HuH-7 (cell line): ENCODE results near the gene RHBG.
"Not testable (repeated sequence)": the region's sequence is repeated elsewhere in the genome, so short reads cannot be mapped to it uniquely, and the experiment has no call there.

Source experiments
- DNase-seq: peaks from one replicate; pipeline ENCODE4 v3.0.0; 2011; ENCODE audit warnings: low spot score

RHBG gene

DNA sequence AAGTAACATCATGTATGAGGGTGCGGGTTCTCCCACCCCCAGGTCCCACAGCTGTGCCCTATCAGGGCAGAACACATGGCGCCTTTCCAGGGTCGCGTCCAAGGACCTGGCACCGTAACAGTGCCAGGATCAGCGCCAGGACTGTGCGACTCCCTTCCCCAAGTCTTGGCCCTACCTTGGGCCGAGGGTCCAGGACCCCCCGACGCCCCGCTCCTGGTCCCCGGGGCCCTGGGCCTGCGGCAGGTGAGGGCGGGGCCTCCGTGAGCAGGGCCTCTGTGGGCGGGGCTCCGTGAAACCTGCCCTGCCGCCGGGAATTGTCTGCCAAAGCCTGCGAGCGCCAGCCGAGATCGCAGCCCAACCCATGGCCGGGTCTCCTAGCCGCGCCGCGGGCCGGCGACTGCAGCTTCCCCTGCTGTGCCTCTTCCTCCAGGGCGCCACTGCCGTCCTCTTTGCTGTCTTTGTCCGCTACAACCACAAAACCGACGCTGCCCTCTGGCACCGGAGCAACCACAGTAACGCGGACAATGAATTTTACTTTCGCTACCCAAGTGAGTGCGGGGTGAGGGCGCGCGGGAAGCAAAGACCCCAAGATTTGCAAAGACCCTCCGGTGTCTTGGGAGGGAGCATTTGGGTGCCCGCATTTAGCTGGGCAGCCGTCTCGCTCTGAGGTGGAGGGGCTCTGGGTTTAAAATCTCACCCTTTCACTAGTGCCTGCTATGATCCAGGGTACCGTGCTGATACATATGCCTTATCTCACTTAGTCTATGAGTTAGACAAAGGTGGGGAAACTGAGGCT is at the start of gene RHBG:
Gene RHBG (plus strand): TSS at position 323 of the 796 bp plus-strand sequence. CDS start 39 bp downstream, at position 362.
- DNase-seq, result no peak

GRCh38 chr1:156319664-156320063 is 49.3 kb upstream of the RHBG start:
- DNase-seq, result peak; percentile 40

DNA sequence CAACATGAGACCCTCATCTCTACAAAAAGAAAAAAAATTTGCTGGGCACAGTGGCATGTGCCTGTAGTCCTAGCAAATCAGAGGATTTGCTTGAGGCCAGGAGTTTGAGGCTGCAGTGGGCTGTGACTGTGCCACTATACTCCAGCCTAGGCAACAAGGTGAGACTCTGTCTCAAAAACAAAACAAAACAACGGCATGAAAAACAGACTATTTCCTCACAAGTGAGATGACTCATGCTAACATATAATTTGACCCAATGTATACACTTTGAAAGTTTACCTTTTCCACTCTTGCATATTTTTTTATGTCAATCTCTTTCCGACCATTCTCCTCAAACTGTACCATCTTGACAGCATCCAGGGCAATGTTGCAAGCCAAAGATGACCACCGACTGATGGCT is 48.5 kb upstream of the RHBG start:
- no peak for DNase-seq

GRCh38 chr1:156323179-156323578 is 45.8 kb upstream of the RHBG start:
- DNase-seq, result not testable (repeated sequence)

GRCh38 chr1:156336242-156336641 is 32.8 kb upstream of the RHBG start:
- peak; percentile 25 for DNase-seq

- DNase-seq, result no peak
Measured at GRCh38 chr1:156337052-156337887, 31.7 kb upstream of the RHBG start.

GRCh38 chr1:156337888-156338179 is 31.2 kb upstream of the RHBG start:
- no peak for DNase-seq

- DNase-seq, result peak; percentile 99
Measured at GRCh38 chr1:156338180-156338976, 30.6 kb upstream of the RHBG start, which contains the start of the genes CCT3 and TSACC. Gene CCT3 (minus strand): TSS chr1:156338292. CDS start chr1:156338184, 108 bp downstream. Gene TSACC (plus strand): TSS chr1:156338526. CDS start chr1:156339758, 1,232 bp downstream.

DNA sequence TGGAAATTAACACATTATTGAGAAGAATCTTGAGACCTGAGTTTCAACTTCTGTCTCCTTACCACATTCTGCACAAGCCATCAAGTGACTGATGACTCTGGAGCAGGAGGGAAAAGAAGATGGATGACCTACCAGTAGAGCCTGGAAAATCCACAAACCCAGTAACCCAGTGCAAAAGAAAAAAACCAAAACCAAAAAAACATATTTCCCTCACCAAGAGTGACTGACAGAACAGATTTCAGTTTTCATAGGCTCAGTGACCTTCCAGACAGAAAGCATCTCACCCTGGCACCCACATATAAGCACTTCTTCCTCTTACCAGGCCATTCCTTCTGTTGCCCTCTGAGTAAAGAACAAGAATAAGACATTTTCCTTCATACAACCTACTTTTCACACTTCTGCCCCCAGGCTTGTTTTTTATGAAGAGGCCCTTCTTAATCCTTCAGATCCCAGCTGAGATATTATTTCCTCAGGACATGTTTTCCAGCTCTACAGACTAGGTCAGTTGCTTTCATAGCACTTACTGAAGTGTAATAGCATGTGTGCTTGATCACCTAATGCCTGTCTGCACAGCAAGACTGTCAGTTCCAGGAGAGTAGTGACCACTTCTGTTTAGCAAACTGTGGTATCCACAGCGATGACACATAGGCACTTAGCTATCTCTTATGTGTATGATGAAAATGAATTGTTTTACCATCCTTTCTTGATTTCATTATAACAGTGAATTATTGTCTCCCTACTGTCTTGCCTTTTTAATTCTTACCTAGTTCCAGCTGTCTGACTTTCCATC is 26.6 kb upstream of the RHBG start:
- DNase-seq, result no peak

GRCh38 chr1:156344409-156344808 is 24.6 kb upstream of the RHBG start:
- DNase-seq, result no peak

DNA sequence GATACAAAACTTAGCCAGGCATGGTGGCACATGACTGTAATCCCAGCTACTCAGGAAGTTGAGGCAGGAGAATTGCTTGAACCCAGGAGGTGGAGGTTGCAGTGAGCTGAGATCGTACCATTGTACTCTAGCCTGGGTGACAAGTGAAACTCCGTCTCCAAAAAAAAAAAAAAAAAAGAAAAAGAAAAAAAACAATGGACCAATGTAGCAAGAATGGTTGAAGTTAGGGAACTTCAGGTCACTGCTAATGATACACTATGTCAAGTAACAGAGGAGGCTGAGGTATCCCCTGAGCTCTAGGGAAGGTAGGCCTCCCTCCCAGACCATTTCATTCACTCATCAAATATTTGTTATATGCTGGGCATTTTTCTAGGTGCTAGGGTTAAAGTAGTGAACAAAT is 23.0 kb upstream of the RHBG start:
- not testable (repeated sequence) for DNase-seq

- DNase-seq, result no peak
Measured at GRCh38 chr1:156346636-156347035, 22.4 kb upstream of the RHBG start.

- no peak for DNase-seq
Measured at GRCh38 chr1:156347331-156347730, 21.7 kb upstream of the RHBG start.

- not testable (repeated sequence) for DNase-seq
Measured at GRCh38 chr1:156352481-156352880, 16.5 kb upstream of the RHBG start.

DNA sequence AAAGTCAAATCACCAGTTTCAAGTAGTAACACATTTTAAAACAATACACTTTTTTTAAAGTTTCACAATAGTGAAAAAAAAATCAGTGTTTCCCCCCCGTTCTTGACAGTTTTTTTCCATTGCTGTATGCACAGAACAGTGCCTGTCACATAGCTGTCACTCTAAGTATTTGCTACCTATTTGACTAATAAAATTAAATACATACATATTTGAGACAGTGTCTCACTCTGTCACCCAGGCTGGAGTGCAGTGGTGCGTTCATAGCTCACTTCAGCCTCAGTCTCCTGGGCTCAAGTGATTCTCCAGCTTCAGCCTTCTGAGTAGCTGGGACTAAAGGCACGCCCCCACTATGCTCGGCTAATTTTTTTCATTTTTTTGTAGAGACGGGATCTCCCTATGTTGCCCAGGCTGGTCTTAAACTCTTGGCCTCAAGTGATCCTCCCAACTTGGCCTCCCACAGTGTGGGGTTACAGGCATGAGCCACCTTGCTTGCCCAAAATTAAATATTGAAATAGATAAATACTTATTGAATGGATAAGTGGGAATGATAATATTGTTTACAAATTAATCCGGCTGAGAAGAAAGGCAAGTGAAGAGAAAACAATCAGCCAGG is 12.6 kb upstream of the RHBG start:
- no peak for DNase-seq

- peak; percentile 89 for DNase-seq
Measured at GRCh38 chr1:156356875-156357534, 12.0 kb upstream of the RHBG start.

DNA sequence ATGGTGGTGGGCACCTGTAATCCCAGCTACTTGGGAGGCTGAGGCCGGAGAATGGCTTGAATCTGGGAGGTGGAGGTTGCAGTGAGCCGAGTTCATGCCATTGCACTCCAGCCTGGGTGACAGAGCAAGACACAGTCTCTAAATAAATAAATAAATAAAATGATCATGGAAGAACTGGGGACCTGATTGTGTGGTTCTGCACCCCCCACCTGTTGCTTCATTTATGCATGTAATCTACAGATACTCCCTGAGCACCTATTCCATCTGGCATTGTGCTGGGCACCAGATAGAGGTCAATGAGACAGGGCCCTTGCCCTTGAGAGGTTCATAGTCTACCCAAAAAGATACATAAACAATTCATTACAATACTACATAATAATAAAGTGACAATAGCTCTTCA is 11.0 kb upstream of the RHBG start:
- DNase-seq, result no peak

GRCh38 chr1:156358641-156359040 is 10.4 kb upstream of the RHBG start:
- no peak for DNase-seq

- no peak for DNase-seq
Measured at GRCh38 chr1:156359249-156359648, 9.8 kb upstream of the RHBG start.

DNA sequence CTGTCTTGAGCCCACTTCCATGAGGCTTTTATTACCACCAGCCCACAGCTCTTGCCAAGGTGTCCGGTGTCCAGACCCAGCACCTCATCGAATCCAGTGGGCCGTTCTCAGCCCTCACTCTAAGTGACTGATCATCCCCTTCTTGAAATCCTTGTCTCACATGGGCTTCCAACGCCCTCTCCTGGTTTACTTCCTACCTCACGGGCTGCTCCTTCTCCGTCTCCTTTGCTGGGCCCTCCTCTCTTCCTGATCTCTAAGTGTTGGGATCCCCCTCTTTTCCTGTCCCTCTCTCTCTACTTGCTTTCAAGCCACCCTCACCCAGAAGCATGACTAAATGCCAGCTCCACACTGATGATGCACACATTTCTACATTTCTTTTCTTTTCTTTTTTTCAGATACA is 9.0 kb upstream of the RHBG start:
- DNase-seq, result no peak

- DNase-seq, result no peak
Measured at GRCh38 chr1:156360534-156360933, 8.5 kb upstream of the RHBG start.
